ENCODE measurements around the gene MAFB. TPM values are rescaled to one million over a fixed set of nuclear protein-coding genes. Genes with fewer than 3 reads are reported as not detected.

MAFB gene
- total RNA-seq, 2 experiments from 2014 or later: not detected

DNA sequence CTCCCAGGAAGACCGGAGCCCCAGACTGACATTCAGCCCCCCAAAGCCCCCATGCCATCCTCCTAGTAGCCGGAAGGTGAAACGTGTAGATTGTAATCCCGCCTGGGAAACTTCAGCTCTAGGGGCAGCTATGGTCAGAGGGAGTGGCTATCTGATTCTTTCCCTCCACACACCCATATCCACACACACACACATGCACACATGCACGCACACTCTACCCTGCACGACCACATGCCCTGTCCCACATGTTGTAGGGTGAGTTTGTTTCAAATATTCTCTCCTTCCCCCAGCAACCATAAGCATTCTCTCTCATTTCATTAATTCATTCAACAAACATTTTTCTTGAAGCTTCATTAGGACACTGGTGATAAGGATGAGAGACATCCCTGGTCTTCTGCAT, 42.2 kb downstream of the MAFB start:
- POLR2A ChIA-PET: no interaction called here
- Mint-ChIP-seq H3K9me3 (no peaks in the 10 kb centered on the region), H3K4me3 (no peak overlapping the region), H3K36me3 (ENCODE audit: low read depth) (no peaks in the 10 kb centered on the region), H3K27me3 (peaks cover 4% of the 10 kb centered on the region), H3K4me1 (ENCODE audit: low read depth) (no peaks in the 10 kb centered on the region), H3K27ac (no peak overlapping the region)
- TF ChIP-seq CTCF (IDR thresholded peaks at IDR 0.05): no peak
- CTCF ChIA-PET: no interaction called here
- no peak for DNase-seq
- intact Hi-C loops (cut with micrococcal nuclease): no loop called here
- ATAC-seq: no peak

DNA sequence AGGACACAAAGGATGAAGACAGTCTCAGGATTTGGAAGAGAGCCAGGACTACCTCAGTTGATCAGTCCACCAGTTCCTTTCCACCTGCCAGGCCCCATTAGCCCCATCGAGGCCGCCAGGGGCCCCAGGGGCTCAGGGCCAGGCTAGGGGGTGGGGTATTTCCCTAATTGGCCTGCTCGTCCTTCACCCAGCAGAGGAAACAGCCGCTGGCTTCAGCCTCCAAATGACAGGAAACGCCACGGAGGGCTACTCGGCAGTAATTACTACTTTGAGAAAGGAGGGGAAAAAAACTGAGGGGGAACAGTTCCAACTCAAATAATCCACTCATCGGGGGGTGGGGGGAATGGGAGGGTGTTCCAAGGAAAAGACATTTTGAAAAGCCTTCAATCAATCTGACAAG, 42.7 kb downstream of the MAFB start:
- H3K4me3 Mint-ChIP-seq: no peak overlapping the region
- ATAC-seq: no peak
- no peak for DNase-seq

GRCh38 chr20:40644863-40645262, 44.2 kb downstream of the MAFB start:
- intact Hi-C loops (cut with micrococcal nuclease): no loop called here
- Mint-ChIP-seq H3K4me3 (no peak overlapping the region), H3K27me3 (peaks cover 4% of the 10 kb centered on the region), H3K36me3 (ENCODE audit: low read depth) (no peaks in the 10 kb centered on the region), H3K4me1 (ENCODE audit: low read depth) (no peaks in the 10 kb centered on the region), H3K27ac (no peak overlapping the region), H3K9me3 (no peaks in the 10 kb centered on the region)
- no peak for TF ChIP-seq CTCF (IDR thresholded peaks at IDR 0.05)
- CTCF ChIA-PET: no interaction called here
- DNase-seq (no peak), ATAC-seq (no peak)
- POLR2A ChIA-PET: no interaction called here

More for the DNA sequence above, 42.7 kb downstream of the MAFB start:
- TF ChIP-seq CTCF (IDR thresholded peaks at IDR 0.05): no peak
- no peaks in the 10 kb centered on the region for H3K36me3 Mint-ChIP-seq (ENCODE audit: low read depth)
- no peak overlapping the region for H3K27ac Mint-ChIP-seq
- POLR2A ChIA-PET: no interaction called here
- H3K4me1 Mint-ChIP-seq (ENCODE audit: low read depth): no peaks in the 10 kb centered on the region
- CTCF ChIA-PET: no interaction called here
- H3K27me3 Mint-ChIP-seq: peaks cover 4% of the 10 kb centered on the region
- intact Hi-C loops (cut with micrococcal nuclease): no loop called here
- H3K9me3 Mint-ChIP-seq: no peaks in the 10 kb centered on the region

GRCh38 chr20:40643891-40644290, 45.1 kb downstream of the MAFB start:
- Mint-ChIP-seq H3K27ac (no peak overlapping the region), H3K4me1 (ENCODE audit: low read depth) (no peaks in the 10 kb centered on the region), H3K27me3 (peaks cover 5% of the 10 kb centered on the region), H3K4me3 (no peak overlapping the region), H3K9me3 (no peaks in the 10 kb centered on the region), H3K36me3 (ENCODE audit: low read depth) (no peaks in the 10 kb centered on the region)
- ChIA-PET CTCF (no interaction called here), POLR2A (interaction anchor here (0.6 kb wide), 1 partner anchor 63 kb away, joined by 3 read pairs; no protein-coding TSS in a partner anchor)
- no peak for ATAC-seq
- intact Hi-C loops (cut with micrococcal nuclease): no loop called here
- no peak for TF ChIP-seq CTCF (IDR thresholded peaks at IDR 0.05)
- DNase-seq: no peak

DNA sequence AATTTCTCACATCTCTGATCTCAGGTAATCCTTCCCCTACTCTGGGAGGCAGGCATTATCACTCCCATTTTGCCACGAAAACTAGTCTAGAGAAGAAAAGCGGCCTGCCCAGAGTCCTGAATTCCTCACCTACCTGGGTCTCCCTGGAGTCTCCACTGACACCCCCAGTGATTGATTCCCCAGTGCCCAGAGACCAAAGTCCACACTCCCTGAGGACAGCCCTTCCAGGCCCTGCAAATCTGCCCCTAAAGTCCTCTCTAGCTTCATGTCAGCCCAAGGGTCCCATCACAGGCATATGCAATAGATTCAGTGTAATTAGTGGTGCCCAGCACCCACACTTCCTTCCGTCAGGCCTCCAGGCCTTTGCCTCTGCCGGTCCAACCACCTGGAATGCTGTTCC, 47.2 kb downstream of the MAFB start:
- ATAC-seq (no peak), DNase-seq (no peak)
- ChIA-PET POLR2A (no interaction called here), CTCF (no interaction called here)
- H3K9me3 Mint-ChIP-seq: no peaks in the 10 kb centered on the region
- H3K4me1 Mint-ChIP-seq (ENCODE audit: low read depth): no peaks in the 10 kb centered on the region
- H3K27me3 Mint-ChIP-seq: peaks cover 5% of the 10 kb centered on the region
- H3K27ac Mint-ChIP-seq: no peak overlapping the region
- no peaks in the 10 kb centered on the region for H3K36me3 Mint-ChIP-seq (ENCODE audit: low read depth)
- intact Hi-C loops (cut with micrococcal nuclease): no loop called here
- no peak overlapping the region for H3K4me3 Mint-ChIP-seq
- TF ChIP-seq CTCF (IDR thresholded peaks at IDR 0.05): no peak
